SK-N-MC (cell line): ENCODE results near the gene TRAPPC5.

Experiments
- EZH2 ChIP-seq: fragments of 200-600 bp; sonication (generic); IDR thresholded peaks from one replicate; pipeline ENCODE4 v1.6.1; 2017; ENCODE audit warnings: antibody characterized with exemption
- POLR2AphosphoS5 ChIP-seq: IDR thresholded peaks from 2 replicates; pipeline ENCODE4 v1.6.1; 2012; ENCODE audit warnings: mild to moderate bottlenecking, low read depth, low read length, borderline replicate concordance

DNA sequence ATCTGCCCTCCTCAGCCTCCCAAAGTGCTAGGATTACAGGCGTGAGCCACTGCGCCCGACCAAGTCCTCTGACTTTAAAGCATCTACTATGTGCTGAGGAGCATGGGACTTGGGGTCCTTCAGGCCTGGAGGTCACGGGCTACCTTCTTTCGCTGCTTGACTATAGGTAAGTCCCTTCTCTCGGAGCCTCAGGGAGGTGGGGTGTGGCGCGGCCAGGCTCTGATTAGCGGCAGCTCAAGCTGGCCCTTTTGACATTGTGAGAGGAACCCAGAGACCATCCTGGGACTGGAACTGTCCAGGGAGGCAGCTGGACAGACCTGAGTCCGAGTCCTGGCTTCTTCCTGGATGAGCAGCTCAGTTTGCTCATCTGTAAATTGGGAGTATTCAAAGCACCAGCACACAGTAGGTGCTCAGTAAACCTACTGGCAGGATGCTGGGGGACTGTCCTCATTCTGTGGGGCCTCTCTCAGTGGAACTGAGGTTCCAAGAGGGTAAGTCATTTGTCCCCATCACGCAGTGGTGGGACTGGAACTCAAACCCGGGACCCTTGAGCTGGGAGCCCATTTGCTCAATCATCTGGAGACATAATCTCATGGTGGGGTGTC, 20.5 kb downstream of the TRAPPC5 start:
- TF ChIP-seq EZH2 (no peak), POLR2AphosphoS5 (no peak)
